Inflammatory macrophage treated with lipopolysaccharide for 1 hour (primary cell): ENCODE data around the gene ATP2B1.

Experiments
- DNase-seq, 2 donors: peaks; one replicate each; pipeline ENCODE4 v3.0.0-alpha.2; 2020 to 2022

Gene ATP2B1

DNA sequence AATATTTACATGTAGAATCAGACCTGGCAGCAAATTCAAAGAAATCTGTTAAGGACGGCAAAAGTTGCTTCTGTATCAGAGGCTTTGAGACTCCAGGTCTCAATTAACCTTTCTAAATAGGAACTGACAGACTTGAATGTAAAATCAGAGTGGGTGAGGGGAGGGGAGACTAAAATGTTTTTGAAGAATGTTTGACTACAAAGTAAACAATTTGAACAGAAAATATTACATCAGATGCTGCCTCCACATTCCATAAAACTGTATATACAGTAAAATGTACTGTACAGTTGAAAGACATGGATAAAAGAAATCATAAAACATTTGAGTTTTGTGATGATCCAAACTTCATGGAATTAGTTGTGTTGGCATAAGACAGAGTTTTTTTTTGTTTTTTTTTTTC, 133.3 kb downstream of the ATP2B1 start:
- DNase-seq: no peak

DNA sequence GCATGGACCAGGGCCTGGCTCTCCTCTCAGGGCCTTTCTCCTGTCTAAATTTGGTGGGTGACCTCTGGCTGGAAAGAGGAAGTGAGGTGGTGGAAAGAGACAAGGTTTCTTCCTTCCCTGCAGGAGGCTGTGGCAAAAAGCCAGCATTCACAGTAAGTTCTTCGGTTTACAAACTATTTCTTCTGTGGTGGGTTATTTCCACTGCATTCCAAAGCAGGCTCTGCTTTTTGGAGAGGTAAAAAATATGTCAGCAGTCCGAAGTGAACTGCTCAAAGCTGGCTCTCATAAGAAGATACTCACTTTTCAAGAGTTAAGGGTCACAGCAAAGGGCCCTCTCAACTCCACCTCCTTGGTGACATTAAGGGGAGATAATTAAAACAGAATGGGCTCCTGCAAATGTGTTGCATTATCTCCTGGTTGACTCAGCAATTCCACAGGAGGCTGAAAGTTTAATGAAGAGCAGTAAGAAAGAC, 133.9 kb downstream of the ATP2B1 start:
- no peak for DNase-seq

GRCh38 chr12:89573051-89573810, 135.4 kb downstream of the ATP2B1 start:
- DNase-seq: no peak

DNA sequence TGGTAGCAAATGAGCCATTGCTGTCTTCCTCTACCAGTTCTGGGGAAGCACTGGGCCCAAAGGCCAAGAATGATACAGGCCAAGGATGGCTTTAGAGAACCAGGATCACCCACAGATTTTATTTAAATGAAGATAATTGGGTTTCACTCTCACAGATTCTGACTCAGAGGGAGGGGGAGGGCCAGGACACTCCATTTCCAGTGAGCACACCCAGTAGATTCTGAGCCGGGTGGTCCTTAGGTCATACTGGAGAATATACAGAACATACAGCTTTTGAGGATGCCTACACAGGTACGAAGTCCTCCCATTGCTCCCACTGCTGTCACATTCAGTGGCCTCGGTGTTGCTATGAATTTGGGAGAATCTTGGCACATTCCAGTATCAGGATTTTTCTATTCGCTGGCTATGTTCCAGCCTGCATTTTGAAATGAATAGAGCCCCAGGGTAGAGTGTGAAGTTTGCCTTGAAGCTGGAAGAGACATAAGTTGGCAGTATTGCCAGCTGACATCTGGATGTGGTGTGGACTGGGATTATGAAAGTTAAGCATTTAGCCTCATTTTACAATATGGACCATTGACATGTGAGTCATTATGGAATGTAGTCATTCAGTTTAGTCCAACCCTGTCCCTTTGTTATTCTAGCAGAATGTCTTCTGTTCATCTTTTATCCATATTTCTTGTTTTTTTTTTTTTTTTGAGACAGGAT, 137.0 kb downstream of the ATP2B1 start:
- peak in 1 of 2 donors; percentile 18 for DNase-seq

DNA sequence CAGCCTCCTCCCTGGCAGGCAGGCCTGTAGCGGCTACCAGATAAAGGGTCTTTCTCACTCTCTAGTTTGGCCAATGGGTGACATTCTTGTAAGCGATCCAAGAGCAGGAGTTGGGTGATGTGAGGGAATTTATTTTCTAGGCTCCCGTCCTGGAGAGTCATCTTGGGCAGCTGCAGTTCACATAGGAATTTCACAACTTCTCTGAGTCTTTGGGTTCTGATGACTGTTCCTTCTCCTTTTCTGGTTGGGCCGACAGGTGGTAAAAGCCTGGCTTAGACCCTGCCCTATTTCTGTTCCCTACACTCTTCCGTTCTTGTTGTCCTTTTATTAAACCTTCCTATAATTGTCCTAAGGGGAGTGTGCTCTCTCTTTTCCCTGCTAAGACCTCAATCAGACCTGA, 140.2 kb downstream of the ATP2B1 start:
- no peak for DNase-seq

DNA sequence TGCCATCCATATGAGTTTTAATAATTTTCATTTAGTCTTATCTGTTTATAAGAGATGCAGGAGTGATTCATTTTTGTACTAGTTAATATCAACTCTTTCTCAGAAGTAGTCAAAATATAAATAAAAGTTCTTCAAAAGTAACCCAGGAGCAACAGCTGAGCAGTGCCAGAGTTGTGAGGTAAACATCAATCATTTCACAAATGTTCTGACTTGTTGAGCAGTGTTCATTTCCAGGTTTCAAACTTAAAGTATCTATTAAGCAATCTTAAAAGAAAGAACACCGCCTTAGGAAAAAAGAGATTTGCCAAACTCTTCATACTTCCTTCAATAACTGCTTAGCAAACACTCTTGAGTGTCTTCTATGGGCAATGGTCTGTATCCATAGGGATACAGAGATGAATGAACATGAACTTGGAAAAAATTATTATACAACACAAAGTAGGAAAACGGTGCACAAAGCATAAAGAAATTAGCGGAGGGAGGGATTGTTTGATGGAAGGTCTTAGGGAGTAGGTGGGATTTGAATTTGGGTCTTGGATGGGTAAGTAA, 140.9 kb downstream of the ATP2B1 start:
- DNase-seq: no peak

GRCh38 chr12:89566615-89567014, 142.0 kb downstream of the ATP2B1 start:
- DNase-seq: peak in 1 of 2 donors; percentile 37

- no peak for DNase-seq
Observed at GRCh38 chr12:89565002-89565401, 143.6 kb downstream of the ATP2B1 start.

GRCh38 chr12:89559753-89560152, 148.9 kb downstream of the ATP2B1 start:
- DNase-seq: no peak

DNA sequence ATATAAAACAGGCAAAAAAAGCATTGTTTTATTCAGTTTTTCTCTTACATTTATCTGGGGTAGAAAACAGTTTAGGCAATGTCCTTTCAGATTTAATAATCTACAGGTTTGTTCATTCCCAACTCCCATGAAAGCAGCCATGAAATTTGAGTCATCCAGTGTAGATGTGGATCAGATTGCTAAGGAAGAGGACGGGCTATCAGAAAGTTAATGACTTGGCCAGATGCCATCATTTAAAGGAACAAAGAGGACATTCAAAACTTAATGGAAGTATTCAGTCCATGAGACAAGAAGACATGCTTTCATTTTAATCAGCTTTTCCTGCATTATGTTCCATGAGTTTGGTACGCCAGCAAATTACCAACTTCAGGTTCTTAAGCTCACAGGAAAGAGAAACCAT, 151.7 kb downstream of the ATP2B1 start:
- no peak for DNase-seq

GRCh38 chr12:89552376-89552775, 156.3 kb downstream of the ATP2B1 start:
- no peak for DNase-seq

GRCh38 chr12:89551747-89552146, 156.9 kb downstream of the ATP2B1 start:
- DNase-seq: no peak

GRCh38 chr12:89547101-89547500, 161.5 kb downstream of the ATP2B1 start:
- DNase-seq: peak in 1 of 2 donors; percentile 15

GRCh38 chr12:89546151-89546550, 162.5 kb downstream of the ATP2B1 start:
- DNase-seq: no peak

DNA sequence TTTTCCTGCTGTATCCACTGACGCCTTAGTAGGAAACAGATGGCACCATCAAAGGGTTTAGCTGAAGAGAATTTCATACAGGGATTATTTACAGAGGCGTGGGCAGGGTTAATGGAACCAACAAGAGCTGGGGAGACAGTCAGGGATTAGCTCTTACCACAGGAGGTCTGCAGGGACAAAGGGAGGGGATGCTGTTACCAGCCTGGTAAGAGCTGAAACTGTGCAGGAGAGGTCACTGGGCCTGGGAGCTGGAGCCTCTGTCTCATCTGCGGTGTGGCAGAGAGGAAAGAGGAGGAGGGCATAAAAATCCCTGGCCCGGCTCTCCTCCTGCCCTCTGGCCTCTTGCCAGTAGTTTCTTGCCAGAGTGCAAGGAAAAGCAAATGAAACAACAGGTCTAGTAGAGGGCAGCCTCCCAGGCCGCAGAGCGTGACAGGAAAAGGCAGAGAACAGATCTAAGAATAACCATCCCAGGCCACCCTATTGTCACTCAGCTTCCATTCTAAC, 163.9 kb downstream of the ATP2B1 start:
- no peak for DNase-seq

DNA sequence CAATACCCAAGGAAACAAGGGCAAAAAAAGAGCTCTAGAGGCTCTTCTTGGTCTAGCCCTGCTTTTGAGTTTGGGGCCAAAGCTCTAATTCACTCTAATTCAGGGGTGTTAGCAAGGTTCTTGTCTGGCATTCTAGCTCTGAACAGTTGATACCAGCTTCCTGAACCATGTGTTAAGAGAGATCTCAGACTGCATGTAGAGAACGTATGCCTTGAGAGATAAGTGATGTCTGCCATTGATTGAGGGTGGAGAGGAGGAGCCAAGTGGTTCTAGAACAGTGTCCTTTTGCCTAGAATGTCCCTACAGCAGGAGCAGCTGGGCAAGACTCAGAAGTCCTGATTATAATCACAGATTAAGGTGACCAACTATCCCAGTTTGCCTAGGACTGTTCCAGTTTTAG, 164.6 kb downstream of the ATP2B1 start:
- no peak for DNase-seq

DNA sequence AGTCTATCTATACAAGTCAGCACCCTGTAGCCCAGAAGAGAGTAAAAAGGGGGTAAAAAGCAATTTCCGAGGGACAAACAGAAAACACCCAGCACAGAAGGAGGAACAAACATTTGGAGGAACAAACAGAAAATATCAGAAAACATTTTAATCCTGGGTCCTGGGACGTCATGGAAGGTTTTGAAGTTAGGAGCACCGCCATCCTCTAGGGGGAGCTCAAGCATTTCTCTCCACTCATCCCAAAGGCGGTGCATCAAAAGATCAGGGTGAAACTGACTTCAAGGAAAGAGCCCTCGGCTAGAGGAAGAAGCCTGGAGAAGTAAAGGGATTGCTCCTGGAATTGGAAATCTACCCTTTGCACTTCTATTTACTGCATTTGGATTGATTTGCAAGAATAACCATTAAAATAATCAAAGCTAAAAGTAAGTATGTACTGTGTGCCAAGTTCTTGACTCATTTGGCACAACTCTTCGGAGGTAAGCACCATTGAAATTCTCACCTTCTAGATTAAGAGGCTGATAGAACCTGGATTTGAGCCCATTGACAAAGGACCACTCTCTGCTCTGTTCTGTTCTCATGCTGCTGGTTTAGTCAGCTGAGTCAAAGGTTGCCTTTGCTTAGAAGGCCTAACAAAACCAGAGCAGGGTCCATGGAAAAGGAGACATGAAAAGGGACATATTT, 165.6 kb downstream of the ATP2B1 start:
- peak; percentile 62 to 90 for DNase-seq

DNA sequence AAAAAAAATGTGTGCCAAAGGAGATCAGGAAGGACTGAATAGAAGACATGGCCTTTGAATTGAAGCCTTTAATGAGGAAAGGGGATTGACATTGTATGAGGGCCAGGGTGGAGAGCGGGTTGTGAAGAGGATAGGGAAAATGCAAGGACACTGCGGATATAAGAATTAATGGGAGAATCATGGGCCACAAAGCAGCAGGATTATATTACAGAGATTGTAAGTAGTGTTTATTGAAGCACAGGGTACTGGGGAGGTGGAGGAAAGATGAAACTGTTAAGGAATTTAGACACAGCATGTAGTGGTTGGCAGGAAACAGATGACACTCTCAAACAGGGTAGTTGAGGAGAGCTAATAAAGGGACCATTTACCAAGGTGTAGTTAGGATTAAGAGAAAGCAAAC, 166.4 kb downstream of the ATP2B1 start:
- DNase-seq: no peak

DNA sequence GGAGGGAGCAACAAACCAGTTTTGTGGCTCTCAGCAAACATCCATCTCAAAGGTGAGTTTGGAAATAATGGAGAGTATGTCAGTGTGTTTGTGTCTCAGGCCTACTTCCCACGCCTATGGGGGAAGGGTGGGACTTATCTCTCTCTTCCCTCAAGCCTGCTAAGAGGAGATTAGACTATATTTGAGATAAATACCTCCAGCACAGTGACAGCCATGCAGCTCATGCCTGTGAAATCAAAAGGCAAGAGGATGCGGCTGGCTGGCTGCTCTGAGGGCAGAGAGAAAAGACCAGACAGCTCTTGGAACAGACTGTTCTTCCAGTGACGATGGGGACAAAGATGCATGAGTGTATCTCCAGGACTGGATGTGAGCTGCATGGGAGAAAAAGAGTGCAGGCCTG, 168.1 kb downstream of the ATP2B1 start:
- no peak for DNase-seq

GRCh38 chr12:89539426-89540223, 169.0 kb downstream of the ATP2B1 start:
- no peak for DNase-seq

- DNase-seq: no peak
Observed at GRCh38 chr12:89538897-89539296, 169.7 kb downstream of the ATP2B1 start.
